CD4-positive, alpha-beta T cell (primary cell): ENCODE results near the gene MRPS33. TPM values are rescaled to one million over a fixed set of nuclear protein-coding genes. Genes with fewer than 3 reads are reported as not detected.
A peak's percentile ranks its signal among the peaks of the same experiment; 100 is the strongest.

ENCODE experiments used
- ATAC-seq: fragments of 200-7000 bp; cut with Tn5 transposase; one replicate; pipeline ENCODE4 v1.10.0; 2022; ENCODE audit warnings: mild to moderate bottlenecking; ENCODE audit not compliant: poor library complexity
- CTCF ChIA-PET: fragments of 350-600 bp; sonication (Branson Sonifier 250); formaldehyde crosslinking; loops from one replicate; lab custom pipeline; 2021; ENCODE audit warnings: antibody characterized with exemption, inconsistent platforms; lab: Charles Lee
- POLR2A ChIA-PET: fragments of 350-600 bp; sonication (Branson Sonifier 250); formaldehyde crosslinking; loops from one replicate; lab custom pipeline; 2021; ENCODE audit warnings: antibody characterized with exemption, inconsistent platforms; lab: Charles Lee
- DNase-seq, 14 experiments: peaks; one replicate each; pipeline ENCODE4 v3.0.0-alpha.2; 2013 to 2020; ENCODE audit warnings: mixed read lengths in 2 of 14
- H3K27ac ChIP-seq, 2 donors: one replicate each; pipeline versions ENCODE4 v1.5.1 to v1.7.0; 2013; ENCODE audit warnings: low read length in 2 of 2, low read depth in 1 of 2, mild to moderate bottlenecking in 1 of 2
- H3K27me3 ChIP-seq, 2 experiments: 1 replicate in 1 of 2; 2 replicates in 1 of 2; pipeline versions ENCODE4 v1.6.1 to v1.7.0; 2013; ENCODE audit warnings: low read length in 2 of 2, control low read depth in 1 of 2, mild to moderate bottlenecking in 1 of 2, moderate library complexity in 1 of 2; ENCODE audit not compliant: insufficient read depth in 2 of 2, control insufficient read depth in 1 of 2
- H3K36me3 ChIP-seq: one replicate; pipeline ENCODE4 v1.6.1; 2013; ENCODE audit warnings: low read length, control low read depth; ENCODE audit not compliant: insufficient read depth
- H3K4me1 ChIP-seq: one replicate; pipeline ENCODE4 v1.6.1; 2013; ENCODE audit warnings: low read length, control low read depth; ENCODE audit not compliant: insufficient read depth
- H3K4me3 ChIP-seq: one replicate; pipeline ENCODE4 v1.5.1; 2013; ENCODE audit warnings: mild to moderate bottlenecking, low read length, moderate library complexity
- H3K9me3 ChIP-seq, 2 experiments: 1 replicate in 1 of 2; 2 replicates in 1 of 2; pipeline versions ENCODE4 v1.6.1 to v1.7.0; 2013; ENCODE audit warnings: low read length in 2 of 2, mild to moderate bottlenecking in 2 of 2, control low read depth in 1 of 2, moderate library complexity in 1 of 2; ENCODE audit not compliant: control insufficient read depth in 1 of 2, insufficient read depth in 1 of 2
- H3K27ac Mint-ChIP-seq: one replicate; pipeline ENCODE4 v1.8.0; 2020; ENCODE audit warnings: mixed read lengths
- H3K27me3 Mint-ChIP-seq: one replicate; pipeline ENCODE4 v1.8.0; 2021; ENCODE audit warnings: mixed read lengths
- H3K36me3 Mint-ChIP-seq: one replicate; pipeline ENCODE4 v1.8.0; 2021; ENCODE audit warnings: low read depth, mixed read lengths
- H3K4me1 Mint-ChIP-seq: one replicate; pipeline ENCODE4 v1.8.0; 2021; ENCODE audit warnings: low read depth, mixed read lengths
- H3K4me3 Mint-ChIP-seq: one replicate; pipeline ENCODE4 v1.8.0; 2020; ENCODE audit warnings: mild to moderate bottlenecking, mixed read lengths
- H3K9me3 Mint-ChIP-seq: one replicate; pipeline ENCODE4 v1.8.0; 2020; ENCODE audit warnings: mixed read lengths
- intact Hi-C, 2 experiments: fragments of 100-400 bp; cut with DNase I in 1 of 2; cut with micrococcal nuclease in 1 of 2; formaldehyde crosslinking; loops; one replicate each; pipeline versions ENCODE4 v1.15.1 to v1.9.0; 2023 to 2025; cut with DNase I, micrococcal nuclease
- total RNA-seq, 174 experiments: library from RNA in 2 of 174; stranded (reverse) in 2 of 174; gene quantifications; one replicate each; pipeline ENCODE4 v1.2.3 and lab custom pipeline; 2021 to 2026
- TF ChIP-seq, protein P1 (sequence below): fragments of 200-600 bp; IDR thresholded peaks from one replicate; pipeline ENCODE4 v1.8.0; 2022; ENCODE audit warnings: antibody characterized with exemption, mild to moderate bottlenecking

Gene MRPS33
- total RNA-seq, 2 experiments from 2014 or later = 21.7 to 24.3 TPM

DNA sequence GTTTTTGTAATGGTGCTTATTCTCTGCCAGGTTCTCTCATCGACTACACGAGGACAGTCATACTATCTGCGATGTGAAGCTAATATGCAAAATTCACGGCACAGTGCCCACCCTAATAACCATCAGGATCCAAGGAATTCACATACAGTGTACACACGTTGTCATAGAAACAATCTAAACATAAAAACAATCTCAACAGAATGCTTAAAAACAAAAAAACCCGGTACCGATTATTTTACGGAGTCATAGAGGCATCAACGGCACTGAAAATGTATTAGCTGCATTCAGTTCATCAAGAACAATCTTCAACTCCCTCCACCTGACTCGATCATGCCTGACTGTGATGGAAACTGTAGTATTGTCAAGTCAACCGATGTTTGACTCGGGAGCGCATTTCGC lies 628 bp downstream of the MRPS33 start:
- H3K4me3 Mint-ChIP-seq = peak overlapping the region; percentile 93
- peak overlapping the region; percentile 100 for H3K27ac ChIP-seq
- CTCF ChIA-PET = interaction anchor here (1.3 to 3.0 kb wide), 3 partner anchors 201 to 724 kb away, joined by 3 to 27 read pairs (median 9); partner anchors contain the start of gene SSBP1
- peaks cover 2% of the 10 kb centered on the region for H3K9me3 Mint-ChIP-seq
- DNase-seq = peak in 2 of 14 experiments; percentile 6 to 14
- intact Hi-C loops = loop anchor here (1.0 to 10.0 kb wide), 8 partner anchors 89 to 725 kb away; partner anchors contain the start of genes BRAF (in 2 of the 2), SSBP1 (in 2 of the 2), AGK (in 1 of the 2) and MKRN1 (in 1 of the 2)
- ATAC-seq = peak; percentile 8
- peaks cover 0 to 5% of the 10 kb centered on the region in 2 experiments for H3K9me3 ChIP-seq
- TF ChIP-seq, protein P1, sequence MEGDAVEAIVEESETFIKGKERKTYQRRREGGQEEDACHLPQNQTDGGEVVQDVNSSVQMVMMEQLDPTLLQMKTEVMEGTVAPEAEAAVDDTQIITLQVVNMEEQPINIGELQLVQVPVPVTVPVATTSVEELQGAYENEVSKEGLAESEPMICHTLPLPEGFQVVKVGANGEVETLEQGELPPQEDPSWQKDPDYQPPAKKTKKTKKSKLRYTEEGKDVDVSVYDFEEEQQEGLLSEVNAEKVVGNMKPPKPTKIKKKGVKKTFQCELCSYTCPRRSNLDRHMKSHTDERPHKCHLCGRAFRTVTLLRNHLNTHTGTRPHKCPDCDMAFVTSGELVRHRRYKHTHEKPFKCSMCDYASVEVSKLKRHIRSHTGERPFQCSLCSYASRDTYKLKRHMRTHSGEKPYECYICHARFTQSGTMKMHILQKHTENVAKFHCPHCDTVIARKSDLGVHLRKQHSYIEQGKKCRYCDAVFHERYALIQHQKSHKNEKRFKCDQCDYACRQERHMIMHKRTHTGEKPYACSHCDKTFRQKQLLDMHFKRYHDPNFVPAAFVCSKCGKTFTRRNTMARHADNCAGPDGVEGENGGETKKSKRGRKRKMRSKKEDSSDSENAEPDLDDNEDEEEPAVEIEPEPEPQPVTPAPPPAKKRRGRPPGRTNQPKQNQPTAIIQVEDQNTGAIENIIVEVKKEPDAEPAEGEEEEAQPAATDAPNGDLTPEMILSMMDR = no peak
- H3K36me3 Mint-ChIP-seq = peaks cover 39% of the 10 kb centered on the region
- peaks cover 44% of the 10 kb centered on the region for H3K4me1 Mint-ChIP-seq
- no peaks in the 10 kb centered on the region for H3K27me3 ChIP-seq
- POLR2A ChIA-PET = interaction anchor here (1.0 to 3.3 kb wide), 19 partner anchors 10 to 1654 kb away, joined by 3 to 36 read pairs (median 6); partner anchors contain the start of genes ADCK2, AGK, BRAF and DENND11
- peaks cover 11% of the 10 kb centered on the region for H3K27me3 Mint-ChIP-seq
- H3K27ac Mint-ChIP-seq = peak overlapping the region; percentile 100
- H3K4me3 ChIP-seq = peak overlapping the region; percentile 73
- H3K4me1 ChIP-seq = peaks cover 18% of the 10 kb centered on the region
- peaks cover 14% of the 10 kb centered on the region for H3K36me3 ChIP-seq

DNA sequence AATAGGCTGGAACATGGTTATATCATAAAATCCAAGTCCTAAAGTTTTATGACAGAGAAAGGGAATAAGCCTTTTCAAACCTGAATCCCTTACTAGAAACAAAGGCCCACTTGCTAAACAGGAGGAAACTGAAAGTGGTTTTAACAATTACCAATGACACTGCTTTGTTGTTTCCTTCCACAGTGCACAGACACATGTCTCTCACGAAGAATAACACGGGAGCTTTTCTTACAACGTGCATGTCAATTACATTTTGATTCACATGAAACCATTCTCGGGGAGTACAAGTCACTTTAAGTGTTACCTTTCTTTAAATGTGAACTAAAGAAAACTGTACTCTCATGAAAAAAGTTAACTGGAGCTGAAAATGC lies 1.4 kb downstream of the MRPS33 start:
- intact Hi-C loops = loop anchor here (2.0 to 10.0 kb wide), 7 partner anchors 286 to 619 kb away; partner anchors contain the start of genes AGK (in 1 of the 2), MKRN1 (in 1 of the 2) and SLC37A3 (in 1 of the 2)
- peaks cover 7% of the 10 kb centered on the region for H3K27me3 Mint-ChIP-seq
- TF ChIP-seq, protein P1 = no peak
- Histone ChIP-seq H3K4me3 (no peak overlapping the region), H3K27ac (peak overlapping the region in 1 of 2 donors; percentile 100), H3K4me1 (peaks cover 18% of the 10 kb centered on the region), H3K27me3 (no peaks in the 10 kb centered on the region), H3K36me3 (peaks cover 15% of the 10 kb centered on the region), H3K9me3 (peaks cover 0 to 5% of the 10 kb centered on the region in 2 experiments)
- ChIA-PET CTCF (interaction anchor here (1.3 to 3.0 kb wide), 3 partner anchors 200 to 537 kb away, joined by 3 to 27 read pairs (median 3); no protein-coding TSS in a partner anchor), POLR2A (interaction anchor here (1.5 to 3.3 kb wide), 6 partner anchors 10 to 536 kb away, joined by 5 to 36 read pairs (median 18); partner anchors contain the start of gene ADCK2)
- H3K4me1 Mint-ChIP-seq = peaks cover 44% of the 10 kb centered on the region
- no peak for ATAC-seq
- H3K4me3 Mint-ChIP-seq = peak overlapping the region; percentile 93
- peak overlapping the region; percentile 100 for H3K27ac Mint-ChIP-seq
- peaks cover 45% of the 10 kb centered on the region for H3K36me3 Mint-ChIP-seq
- H3K9me3 Mint-ChIP-seq = peaks cover 2% of the 10 kb centered on the region
- DNase-seq = peak in 3 of 14 experiments; percentile 27 to 31 (median 31)

DNA sequence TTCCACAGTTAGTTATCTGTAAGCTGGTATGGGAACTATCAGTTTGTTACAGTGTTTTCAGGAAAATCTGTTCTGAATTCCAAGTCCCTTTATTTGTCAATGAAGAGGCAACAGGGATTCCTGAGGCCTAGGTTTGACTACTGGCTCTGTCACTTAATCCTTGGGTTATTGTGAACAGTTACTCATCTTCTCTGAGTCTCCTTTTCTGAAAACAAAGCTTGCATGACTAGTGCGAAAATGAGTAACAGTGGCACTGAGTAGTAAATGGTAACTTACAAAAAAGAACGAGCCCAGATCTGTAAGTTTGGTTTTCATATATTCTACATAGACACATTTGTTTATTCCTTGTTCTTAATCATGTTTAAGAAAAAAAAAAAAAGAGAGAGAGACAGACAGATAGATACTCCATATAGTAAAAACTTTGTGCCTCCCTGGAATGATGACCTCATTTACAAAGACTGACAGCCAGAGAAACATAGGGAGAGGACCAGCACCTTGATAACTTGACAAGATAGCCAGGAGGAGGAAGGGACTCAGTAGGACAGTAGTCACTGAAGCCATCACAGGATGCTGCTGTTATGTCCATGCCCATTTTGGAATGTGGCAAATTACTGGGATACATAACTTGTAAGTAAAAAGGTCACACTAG lies 1.9 kb downstream of the MRPS33 start:
- intact Hi-C loops = loop anchor here (1.0 to 10.0 kb wide), 9 partner anchors 202 to 618 kb away; partner anchors contain the start of genes AGK (in 1 of the 2), MKRN1 (in 1 of the 2) and SLC37A3 (in 1 of the 2)
- H3K4me3 ChIP-seq = no peak overlapping the region
- POLR2A ChIA-PET = interaction anchor here (1.2 to 3.3 kb wide), 5 partner anchors 41 to 536 kb away, joined by 4 to 36 read pairs (median 20); partner anchors contain the start of gene ADCK2

More for the DNA sequence above, 1.9 kb downstream of the MRPS33 start:
- Histone ChIP-seq H3K27ac (no peak overlapping the region), H3K36me3 (peaks cover 20% of the 10 kb centered on the region), H3K27me3 (no peaks in the 10 kb centered on the region), H3K9me3 (peaks cover 0 to 5% of the 10 kb centered on the region in 2 experiments), H3K4me1 (peaks cover 18% of the 10 kb centered on the region)
- Mint-ChIP-seq H3K4me3 (peak overlapping the region; percentile 93), H3K27ac (peak overlapping the region; percentile 100), H3K27me3 (peaks cover 5% of the 10 kb centered on the region), H3K36me3 (peaks cover 50% of the 10 kb centered on the region), H3K9me3 (peaks cover 2% of the 10 kb centered on the region), H3K4me1 (peaks cover 44% of the 10 kb centered on the region)
- CTCF ChIA-PET = interaction anchor here (1.3 to 3.3 kb wide), 3 partner anchors 200 to 537 kb away, joined by 3 to 24 read pairs (median 3); no protein-coding TSS in a partner anchor
- ATAC-seq (no peak), DNase-seq (peak in 1 of 14 experiments; percentile 1)
- TF ChIP-seq, protein P1 = no peak
